A673 (cell line): ENCODE data around the gene DUSP14. TPM values are rescaled to one million over a fixed set of nuclear protein-coding genes. Genes with fewer than 3 reads are reported as not detected.

ENCODE experiments used
- BruUV-seq: library from RNA; stranded (reverse); fragments of 400-500 nt; replicated peaks from 2 replicates; lab custom pipeline; 2021; lab: Mats Ljungman, UMichigan
- CTCF ChIA-PET: fragments of 300-600 bp; sonication (Branson Sonifier 250); formaldehyde crosslinking; loops from one replicate; lab custom pipeline; 2022; ENCODE audit warnings: antibody characterized with exemption; lab: Charles Lee
- POLR2A ChIA-PET: fragments of 300-600 bp; sonication (Branson Sonifier 250); formaldehyde crosslinking; loops from one replicate; lab custom pipeline; 2022; ENCODE audit warnings: antibody characterized with exemption; ENCODE audit not compliant: low non-redundant PET; lab: Charles Lee
- DNase-seq: peaks from one replicate; pipeline ENCODE4 v3.0.0-alpha.2; 2015; ENCODE audit warnings: low spot score
- H3K27ac ChIP-seq: fragments of 200-600 bp; sonication (generic); 2 replicates; pipeline ENCODE4 v1.5.1; 2016; ENCODE audit warnings: mixed run types, low read depth, mild to moderate bottlenecking, mixed read lengths, antibody characterized with exemption, low read length; ENCODE audit not compliant: poor library complexity, severe bottlenecking
- H3K27me3 ChIP-seq: fragments of 200-600 bp; sonication (generic); replicated peaks from 2 replicates; pipeline ENCODE4 v1.6.1; 2017; ENCODE audit warnings: mixed run types, low read depth, mild to moderate bottlenecking, mixed read lengths, antibody characterized with exemption, low read length; ENCODE audit not compliant: insufficient read depth, poor library complexity
- H3K36me3 ChIP-seq: fragments of 200-600 bp; sonication (generic); 2 replicates; pipeline ENCODE4 v1.6.1; 2016; ENCODE audit warnings: mixed run types, mild to moderate bottlenecking, mixed read lengths, antibody characterized with exemption, low read length; ENCODE audit not compliant: insufficient read depth, poor library complexity, severe bottlenecking
- H3K4me1 ChIP-seq: fragments of 200-600 bp; sonication (generic); 2 replicates; pipeline ENCODE4 v1.6.1; 2017; ENCODE audit warnings: mixed run types, mild to moderate bottlenecking, mixed read lengths, antibody characterized with exemption, low read length; ENCODE audit not compliant: insufficient read depth, poor library complexity, severe bottlenecking
- H3K4me3 ChIP-seq: fragments of 200-600 bp; sonication (generic); 2 replicates; pipeline ENCODE4 v1.5.1; 2016; ENCODE audit warnings: low read depth, mixed run types, mild to moderate bottlenecking, mixed read lengths, low read length; ENCODE audit not compliant: poor library complexity, severe bottlenecking
- H3K9me3 ChIP-seq: fragments of 200-600 bp; sonication (generic); 2 replicates; pipeline ENCODE4 v1.6.1; 2016; ENCODE audit warnings: mixed run types, low read depth, mild to moderate bottlenecking, mixed read lengths, antibody characterized with exemption, low read length; ENCODE audit not compliant: poor library complexity, severe bottlenecking
- EZH2 ChIP-seq: fragments of 200-600 bp; sonication (generic); IDR thresholded peaks from 2 replicates; pipeline ENCODE4 v1.6.1; 2017; ENCODE audit warnings: borderline replicate concordance, low read depth, mild to moderate bottlenecking, mixed read lengths, antibody characterized with exemption, low read length; ENCODE audit not compliant: poor library complexity, severe bottlenecking
- intact Hi-C: fragments of 100-400 bp; cut with micrococcal nuclease; formaldehyde crosslinking; loops from one replicate; pipeline ENCODE4 v1.10.0; 2022; ENCODE audit not compliant: unreplicated experiment
- total RNA-seq: library from RNA; stranded (reverse); gene quantifications from 2 replicates; pipeline ENCODE4 v1.2.3, GENCODE V29; 2021
- TF ChIP-seq, protein P1 (sequence below): fragments of 300-800, 200-600 bp; sonication (generic); conservative IDR thresholded peaks from 2 replicates; pipeline ENCODE4 v1.5.1; 2017; ENCODE audit warnings: low read depth, mild to moderate bottlenecking, antibody characterized with exemption, low read length, moderate library complexity, mixed read lengths

DUSP14 gene
- total RNA-seq, 1 experiment from 2014 or later: 13.8 TPM

DNA sequence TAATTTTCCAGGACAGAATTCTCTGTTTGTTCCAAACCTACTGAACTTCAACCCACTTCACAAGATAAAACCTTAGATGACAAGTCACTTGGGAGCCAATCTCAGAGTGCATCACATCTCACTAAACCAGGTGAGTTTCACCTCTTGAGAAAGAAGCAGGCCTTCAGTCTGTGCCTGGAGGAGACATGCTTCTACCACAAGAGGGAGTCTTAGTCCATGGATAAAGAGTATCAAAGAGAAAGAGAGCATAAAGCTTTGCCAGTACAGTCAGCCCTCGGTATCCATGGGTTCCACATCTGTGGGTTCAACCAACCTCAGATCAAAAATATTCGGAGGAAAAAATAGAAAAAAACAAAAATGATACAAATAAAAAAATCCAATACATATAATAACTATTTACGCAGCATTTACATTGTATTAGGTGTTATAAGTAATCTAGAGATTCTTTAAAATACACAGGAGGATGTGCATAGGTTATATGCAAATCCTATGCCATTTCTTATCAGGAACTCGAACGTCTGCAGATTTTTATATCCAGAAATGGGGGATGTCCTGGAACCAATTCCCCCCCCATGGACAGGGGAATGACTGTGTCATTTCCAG is 37.7 kb downstream of the DUSP14 start:
- no peaks in the 10 kb centered on the region for H3K9me3 ChIP-seq
- H3K36me3 ChIP-seq: no peaks in the 10 kb centered on the region
- CTCF ChIA-PET: interaction anchor here (1.4 kb wide), 1 partner anchor 289 kb away, joined by 3 read pairs; no protein-coding TSS in a partner anchor
- BruUV-seq: no TSS peak
- POLR2A ChIA-PET: no interaction called here
- DNase-seq: peak; percentile 39
- no peak overlapping the region for H3K4me3 ChIP-seq
- intact Hi-C loops: loop anchor here (10.0 kb wide), 1 partner anchor 287 kb away; no protein-coding TSS in a partner anchor
- no peaks in the 10 kb centered on the region for H3K27me3 ChIP-seq
- H3K27ac ChIP-seq: no peak overlapping the region
- TF ChIP-seq EZH2: no peak
- TF ChIP-seq, protein P1, sequence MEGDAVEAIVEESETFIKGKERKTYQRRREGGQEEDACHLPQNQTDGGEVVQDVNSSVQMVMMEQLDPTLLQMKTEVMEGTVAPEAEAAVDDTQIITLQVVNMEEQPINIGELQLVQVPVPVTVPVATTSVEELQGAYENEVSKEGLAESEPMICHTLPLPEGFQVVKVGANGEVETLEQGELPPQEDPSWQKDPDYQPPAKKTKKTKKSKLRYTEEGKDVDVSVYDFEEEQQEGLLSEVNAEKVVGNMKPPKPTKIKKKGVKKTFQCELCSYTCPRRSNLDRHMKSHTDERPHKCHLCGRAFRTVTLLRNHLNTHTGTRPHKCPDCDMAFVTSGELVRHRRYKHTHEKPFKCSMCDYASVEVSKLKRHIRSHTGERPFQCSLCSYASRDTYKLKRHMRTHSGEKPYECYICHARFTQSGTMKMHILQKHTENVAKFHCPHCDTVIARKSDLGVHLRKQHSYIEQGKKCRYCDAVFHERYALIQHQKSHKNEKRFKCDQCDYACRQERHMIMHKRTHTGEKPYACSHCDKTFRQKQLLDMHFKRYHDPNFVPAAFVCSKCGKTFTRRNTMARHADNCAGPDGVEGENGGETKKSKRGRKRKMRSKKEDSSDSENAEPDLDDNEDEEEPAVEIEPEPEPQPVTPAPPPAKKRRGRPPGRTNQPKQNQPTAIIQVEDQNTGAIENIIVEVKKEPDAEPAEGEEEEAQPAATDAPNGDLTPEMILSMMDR: peak; percentile 59
- H3K4me1 ChIP-seq: no peaks in the 10 kb centered on the region

DNA sequence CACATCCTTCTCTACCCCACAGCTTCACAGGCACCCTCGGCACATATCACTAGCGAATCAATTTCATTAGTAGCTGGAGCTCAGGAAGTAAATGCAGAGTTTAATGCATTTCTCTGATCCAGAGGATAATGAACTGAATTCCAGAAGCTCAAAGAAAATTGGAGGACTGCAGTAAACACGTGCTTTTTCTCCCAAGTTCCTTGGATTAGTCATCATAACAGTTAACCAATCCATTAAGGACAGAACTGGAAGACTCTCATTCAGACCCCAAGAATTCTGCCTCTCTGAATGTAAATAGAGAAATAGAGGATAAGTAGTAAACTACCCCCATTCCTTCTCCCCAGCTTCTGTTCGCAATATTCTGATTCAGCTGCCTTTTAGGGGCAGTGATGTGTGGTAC is 40.7 kb downstream of the DUSP14 start:
- Histone ChIP-seq H3K4me1 (no peaks in the 10 kb centered on the region), H3K27ac (no peak overlapping the region), H3K4me3 (no peak overlapping the region), H3K36me3 (no peaks in the 10 kb centered on the region), H3K27me3 (no peaks in the 10 kb centered on the region), H3K9me3 (no peaks in the 10 kb centered on the region)
- POLR2A ChIA-PET: no interaction called here
- CTCF ChIA-PET: no interaction called here
- no TSS peak for BruUV-seq
- DNase-seq: no peak
- intact Hi-C loops: no loop called here
- no peak for TF ChIP-seq EZH2
- TF ChIP-seq, protein P1: no peak

DNA sequence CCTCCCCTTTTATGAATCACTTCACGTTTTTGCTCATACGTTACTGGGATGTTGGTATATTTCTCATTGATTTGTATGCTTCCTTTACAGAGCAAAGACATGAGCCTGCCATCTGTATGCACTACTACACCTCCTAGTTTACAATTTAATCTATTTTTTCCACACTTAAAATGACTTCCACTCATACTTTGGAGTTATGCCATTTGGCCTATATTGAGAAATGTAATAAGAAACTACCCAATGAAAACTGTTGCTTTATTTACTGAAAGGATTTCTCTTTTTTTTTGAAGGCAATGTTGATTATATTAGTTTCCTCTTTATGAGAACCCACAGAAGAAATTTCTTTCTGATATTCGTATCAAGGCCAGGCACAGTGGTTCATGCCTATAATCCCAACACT is 43.1 kb downstream of the DUSP14 start:
- Histone ChIP-seq H3K4me3 (no peak overlapping the region), H3K9me3 (no peaks in the 10 kb centered on the region), H3K36me3 (no peaks in the 10 kb centered on the region), H3K27me3 (no peaks in the 10 kb centered on the region), H3K27ac (no peak overlapping the region), H3K4me1 (no peaks in the 10 kb centered on the region)
- no peak for DNase-seq
- ChIA-PET CTCF (no interaction called here), POLR2A (no interaction called here)
- intact Hi-C loops: no loop called here
- no TSS peak for BruUV-seq
- TF ChIP-seq EZH2: no peak
- TF ChIP-seq, protein P1: no peak
